ENCODE data around the gene UGDH.
"Not testable (repeated sequence)": the region's sequence is repeated elsewhere in the genome, so short reads cannot be mapped to it uniquely, and the experiment has no call there.

The UGDH gene

DNA sequence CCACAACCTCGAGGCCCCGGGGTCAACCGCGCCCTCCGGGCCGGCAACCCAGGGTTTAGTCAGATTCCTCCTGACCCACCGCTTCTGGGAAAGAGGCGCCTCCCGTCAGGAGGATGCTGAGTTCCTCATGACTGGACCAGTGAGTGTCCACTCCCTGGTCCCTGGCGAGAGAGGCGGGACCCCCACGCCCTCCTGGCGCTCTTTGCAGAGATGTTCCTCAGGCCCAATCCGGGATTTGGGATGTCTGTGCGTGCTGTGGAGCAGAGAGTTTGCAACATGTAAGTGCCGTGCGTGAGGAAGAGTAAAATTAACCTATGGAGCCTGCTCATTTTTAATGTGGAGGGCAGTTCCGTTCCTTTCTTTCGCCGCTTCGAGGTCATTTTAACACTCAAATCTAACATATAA is 824 bp upstream of the UGDH start:
- no peak for DNase-seq (ENCODE audit: low spot score)

GRCh38 chr4:39526765-39527295 is 409 bp downstream of the UGDH start:
- no peak for DNase-seq (ENCODE audit: low spot score)

DNA sequence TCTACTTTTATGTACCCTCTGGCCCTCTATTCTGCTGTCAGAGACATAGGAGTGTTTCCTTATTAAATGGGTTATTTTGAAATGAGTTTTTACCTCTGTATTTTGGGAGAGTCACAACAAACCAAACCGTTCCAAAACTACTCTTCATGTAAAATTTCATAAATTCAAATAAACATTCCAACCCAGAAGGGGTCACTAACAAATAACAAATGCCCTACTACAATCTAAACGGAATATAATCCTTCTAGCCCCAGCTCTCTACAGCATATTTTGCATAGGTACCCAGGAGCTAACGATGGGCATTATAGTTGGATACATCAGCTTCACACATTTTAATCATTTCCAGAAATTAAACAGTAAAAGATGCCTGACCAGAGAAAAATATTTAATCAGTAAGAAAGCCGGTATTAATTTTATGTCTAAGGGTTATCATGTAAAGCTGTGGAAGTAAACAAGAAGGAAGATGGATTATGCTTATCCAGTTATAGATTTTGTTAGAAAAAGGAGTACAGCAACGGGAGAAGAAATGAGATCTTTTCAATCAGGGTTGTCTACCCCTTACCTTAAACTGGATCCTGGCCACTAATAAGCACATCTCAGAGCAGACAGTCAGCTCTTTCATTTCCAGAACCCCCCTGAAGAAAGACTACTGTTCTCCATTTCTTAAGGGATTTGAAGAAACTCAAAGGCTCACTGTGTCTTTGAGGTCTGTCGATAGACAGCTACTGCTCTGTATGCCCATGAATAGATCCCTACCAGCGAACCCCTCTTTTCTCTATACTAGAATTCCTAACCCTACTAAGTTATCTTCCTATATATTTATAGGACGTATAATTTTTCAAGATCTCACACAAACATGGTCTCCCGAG is 1.2 kb downstream of the UGDH start:
- no peak for DNase-seq (ENCODE audit: low spot score)

- no peak for DNase-seq (ENCODE audit: low spot score)
Observed at GRCh38 chr4:39524161-39524957, 2.9 kb downstream of the UGDH start.

DNA sequence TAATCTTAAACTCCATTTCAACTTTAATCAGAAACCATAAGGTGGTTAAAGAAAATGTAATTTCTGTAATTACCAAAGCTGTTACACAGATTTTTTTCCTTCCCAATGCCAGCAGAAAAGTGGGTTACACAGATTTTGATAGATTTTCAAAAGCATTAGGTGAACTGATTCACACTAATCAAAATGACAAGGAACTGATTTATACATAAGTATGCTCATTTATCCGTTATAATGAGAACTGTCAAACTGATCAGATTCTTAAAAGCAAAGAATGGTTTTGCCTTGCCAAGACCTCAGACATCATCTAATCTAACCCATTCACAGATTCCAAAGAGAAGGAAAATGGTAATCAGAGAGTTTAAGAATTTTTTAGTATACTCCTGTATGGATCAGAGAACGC is 5.2 kb downstream of the UGDH start:
- no peak for DNase-seq (ENCODE audit: low spot score)

DNA sequence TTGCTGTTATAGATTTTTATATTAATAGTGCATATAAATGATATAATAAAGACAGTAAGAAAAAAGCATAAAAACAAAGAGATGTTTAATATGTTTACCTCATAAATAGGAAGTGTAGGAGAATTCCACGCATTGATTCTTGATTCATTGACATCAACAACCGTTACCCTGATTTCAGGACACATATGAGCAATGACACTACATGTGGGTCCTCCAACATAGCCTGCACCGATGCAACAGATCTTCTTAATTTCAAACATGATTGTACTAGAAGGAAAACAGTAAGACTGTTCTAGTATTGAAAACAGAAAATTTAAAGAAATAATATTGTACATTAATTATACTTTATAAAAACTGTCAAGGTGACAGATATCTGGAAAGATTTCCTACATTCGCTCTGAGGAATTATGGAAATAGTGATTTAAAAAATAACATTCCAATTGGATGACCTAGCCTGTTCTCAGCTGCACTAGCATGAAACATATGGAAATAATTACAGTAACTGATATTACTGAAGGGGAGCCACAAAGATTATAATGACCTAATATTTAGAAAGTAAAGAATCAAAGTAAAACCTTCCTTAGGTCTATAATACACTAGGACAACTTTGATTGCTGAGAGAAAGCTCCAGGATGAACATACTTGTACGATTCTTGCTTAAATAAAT is 5.9 kb downstream of the UGDH start:
- no peak for DNase-seq (ENCODE audit: low spot score)

DNA sequence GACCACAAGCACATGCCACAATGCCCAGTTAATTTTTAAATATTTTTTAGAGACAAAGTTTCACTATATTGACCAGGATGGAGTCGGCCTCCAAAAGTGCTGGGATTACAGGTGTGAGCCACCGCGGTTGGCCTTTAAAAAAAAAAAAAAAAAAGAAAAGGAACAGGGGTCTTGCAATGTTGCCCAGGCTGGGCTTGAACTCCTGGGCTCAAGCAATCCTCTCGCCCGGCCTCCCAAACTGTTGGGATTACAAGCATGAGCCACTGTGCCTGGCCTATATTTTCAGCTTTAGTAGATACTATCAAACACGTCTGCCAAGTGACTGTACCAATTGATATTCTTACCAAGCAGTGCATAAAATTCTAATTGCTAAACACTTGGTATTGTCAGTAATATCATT is 8.8 kb downstream of the UGDH start:
- no peak for DNase-seq (ENCODE audit: low spot score)

DNA sequence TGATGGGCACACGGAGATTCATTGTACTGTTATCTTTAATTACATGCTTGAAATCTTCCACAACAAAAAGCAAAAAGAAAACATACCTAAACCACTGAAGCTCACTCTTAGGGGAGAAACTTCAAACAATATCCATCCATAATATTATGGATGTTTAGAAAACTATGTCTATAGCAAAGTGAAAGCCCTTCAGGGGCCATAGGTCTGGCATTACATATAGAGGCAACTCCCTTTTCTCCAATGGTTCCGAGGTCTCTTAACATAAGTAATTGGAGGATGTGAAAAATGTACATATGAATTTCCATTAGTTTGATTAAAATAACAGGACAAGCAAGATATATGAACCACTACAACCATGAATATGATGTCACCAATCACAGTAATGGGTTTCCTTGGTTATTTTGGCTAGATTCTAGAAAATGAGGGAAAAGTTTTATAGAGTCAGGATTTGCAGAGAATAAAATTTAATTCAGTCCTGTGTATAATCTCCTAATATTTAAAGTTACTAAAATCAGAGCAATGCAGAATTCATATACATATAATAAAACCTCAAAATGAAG is 10.8 kb downstream of the UGDH start:
- DNase-seq (ENCODE audit: low spot score): no peak

DNA sequence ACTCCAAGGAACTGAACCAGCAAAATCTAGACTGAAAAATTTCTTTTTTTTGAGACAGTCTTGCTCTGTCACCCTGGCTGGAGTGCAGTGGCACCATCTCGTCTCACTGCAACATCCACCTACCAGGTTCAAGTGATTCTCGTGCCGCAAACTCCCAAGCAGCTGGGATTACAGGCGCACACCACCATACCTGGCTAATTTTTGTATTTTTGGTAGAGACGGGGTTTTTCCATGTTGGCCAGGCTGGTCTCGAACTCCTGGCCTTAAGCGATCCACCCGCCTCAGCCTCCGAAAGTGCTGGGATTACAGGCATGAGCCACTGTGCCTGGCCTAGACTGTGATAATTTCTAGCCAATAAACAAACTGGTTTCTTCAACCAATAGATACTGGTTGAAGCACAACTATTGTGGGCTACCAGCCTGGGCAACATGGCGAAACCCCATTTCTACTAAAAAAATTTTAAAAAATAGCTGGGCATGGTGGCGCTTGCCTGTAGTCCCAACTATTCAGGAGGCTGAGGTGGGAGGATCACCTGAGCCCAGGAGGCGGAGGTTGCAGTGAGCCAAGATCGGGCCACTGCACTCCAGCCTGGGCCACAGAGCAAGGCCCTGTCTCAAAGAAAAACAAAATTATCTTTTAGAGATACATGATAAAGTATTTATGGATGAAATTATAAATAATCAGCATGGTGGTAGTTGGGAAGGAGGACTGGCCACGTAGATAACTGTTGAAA is 11.4 kb downstream of the UGDH start:
- not testable (repeated sequence) for DNase-seq (ENCODE audit: low spot score)

DNA sequence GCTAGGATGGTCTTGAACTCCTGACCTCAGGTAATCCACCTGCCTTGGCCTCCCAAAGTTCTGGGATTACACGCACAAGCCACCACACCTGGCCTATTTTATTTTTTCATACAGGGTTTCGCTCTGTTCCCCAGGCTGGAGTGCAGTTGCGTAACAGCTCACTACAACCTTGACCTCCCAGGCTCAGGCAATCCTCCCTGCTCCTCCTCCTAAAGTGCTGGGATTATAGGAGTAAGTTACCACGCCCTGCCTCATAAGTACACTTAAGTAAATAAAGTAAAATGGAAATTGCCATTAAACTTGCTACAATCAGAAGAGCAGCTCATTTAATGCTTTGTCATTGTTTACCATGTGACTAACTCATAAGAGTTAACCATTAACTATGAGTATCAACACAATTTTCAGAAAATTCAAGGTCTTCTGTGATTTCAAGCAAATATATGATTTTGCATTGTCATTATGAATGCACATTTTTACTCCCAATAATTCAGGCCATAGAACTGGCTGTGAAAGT is 12.3 kb downstream of the UGDH start:
- peak; percentile 93 for DNase-seq (ENCODE audit: low spot score)

DNA sequence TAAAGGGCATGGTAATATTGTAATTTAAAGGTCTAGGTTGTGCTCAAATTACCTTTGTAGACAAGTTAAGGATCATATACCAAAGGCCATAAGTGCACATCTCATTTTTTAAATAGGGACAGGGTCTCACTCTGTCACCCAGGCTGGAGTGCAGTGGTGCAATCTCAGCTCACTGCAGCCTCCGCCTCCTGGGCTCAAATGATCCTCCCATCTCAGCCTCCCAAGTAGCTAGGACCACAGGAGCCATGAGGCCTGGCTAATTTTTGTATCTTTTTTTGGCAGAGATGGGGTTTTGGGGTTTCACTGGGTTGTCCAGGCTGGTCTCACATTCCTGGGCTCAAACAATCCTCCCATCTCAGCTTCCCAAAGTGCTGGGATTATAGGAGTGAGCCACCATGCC is 13.0 kb downstream of the UGDH start:
- not testable (repeated sequence) for DNase-seq (ENCODE audit: low spot score)

DNA sequence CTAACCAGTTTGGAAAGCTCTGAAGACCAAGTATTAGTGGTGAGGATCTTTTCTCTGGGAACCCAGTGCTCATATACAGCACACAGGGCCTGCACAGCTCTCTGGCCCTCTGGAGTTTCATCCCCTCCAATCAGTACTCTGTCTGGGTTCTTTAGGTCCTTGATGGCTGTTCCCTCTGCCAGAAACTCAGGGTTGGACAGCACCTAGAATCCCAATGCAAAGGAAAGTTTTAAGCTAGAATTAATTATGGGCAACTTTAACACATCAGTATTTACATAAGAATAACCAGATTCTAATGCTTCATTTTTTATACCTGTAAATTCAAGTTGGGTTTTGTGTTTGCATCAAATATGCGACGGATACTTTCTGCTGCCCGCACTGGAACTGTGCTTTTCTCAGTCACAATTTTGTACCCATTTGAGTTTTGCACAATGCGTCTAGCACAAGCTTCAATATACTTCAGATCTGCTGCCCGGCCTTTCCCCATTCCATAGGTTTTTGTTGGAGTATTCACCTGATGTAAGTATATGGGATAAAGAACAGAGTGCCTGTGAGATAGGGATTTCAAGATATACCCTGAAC is 16.8 kb downstream of the UGDH start:
- DNase-seq (ENCODE audit: low spot score): no peak

DNA sequence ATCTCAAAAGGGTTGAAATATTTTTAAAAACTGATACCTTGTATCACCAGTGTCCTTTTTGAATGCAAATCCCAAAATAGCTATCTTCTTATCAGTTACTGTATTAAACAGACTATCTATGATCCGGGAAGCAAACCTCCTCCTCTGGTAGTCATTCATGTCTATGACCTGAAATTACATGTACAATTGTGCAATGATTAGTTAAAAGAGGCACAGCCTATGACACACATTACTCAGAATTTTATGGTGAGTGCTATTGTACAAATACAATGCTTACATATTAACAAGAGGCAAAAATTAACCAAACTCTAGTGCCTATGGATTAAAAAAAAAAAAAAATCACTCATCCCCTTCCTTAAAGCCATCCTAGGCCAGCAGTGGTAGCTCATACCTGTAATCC is 21.7 kb downstream of the UGDH start:
- no peak for DNase-seq (ENCODE audit: low spot score)

DNA sequence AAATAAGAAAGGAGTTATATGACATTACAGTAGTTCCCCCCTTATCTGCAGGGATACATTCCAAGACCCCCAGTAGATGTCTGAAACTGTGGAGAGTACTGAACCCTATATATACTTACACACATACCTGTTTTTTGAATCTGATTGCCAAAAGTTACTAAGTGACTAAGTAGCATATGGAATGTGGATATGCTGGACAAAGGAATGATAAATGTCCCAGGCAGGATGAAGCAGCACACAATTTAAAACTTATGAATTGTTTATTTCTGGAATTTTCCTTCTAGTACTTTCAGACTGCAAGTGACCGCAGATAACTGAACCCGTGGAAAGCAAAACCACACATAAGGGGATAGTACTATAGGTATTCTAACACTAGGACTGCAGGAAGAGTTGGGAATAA is 22.7 kb downstream of the UGDH start:
- no peak for DNase-seq (ENCODE audit: low spot score)

GRCh38 chr4:39502664-39503035 is 24.6 kb downstream of the UGDH start:
- DNase-seq (ENCODE audit: low spot score): not testable (repeated sequence)

DNA sequence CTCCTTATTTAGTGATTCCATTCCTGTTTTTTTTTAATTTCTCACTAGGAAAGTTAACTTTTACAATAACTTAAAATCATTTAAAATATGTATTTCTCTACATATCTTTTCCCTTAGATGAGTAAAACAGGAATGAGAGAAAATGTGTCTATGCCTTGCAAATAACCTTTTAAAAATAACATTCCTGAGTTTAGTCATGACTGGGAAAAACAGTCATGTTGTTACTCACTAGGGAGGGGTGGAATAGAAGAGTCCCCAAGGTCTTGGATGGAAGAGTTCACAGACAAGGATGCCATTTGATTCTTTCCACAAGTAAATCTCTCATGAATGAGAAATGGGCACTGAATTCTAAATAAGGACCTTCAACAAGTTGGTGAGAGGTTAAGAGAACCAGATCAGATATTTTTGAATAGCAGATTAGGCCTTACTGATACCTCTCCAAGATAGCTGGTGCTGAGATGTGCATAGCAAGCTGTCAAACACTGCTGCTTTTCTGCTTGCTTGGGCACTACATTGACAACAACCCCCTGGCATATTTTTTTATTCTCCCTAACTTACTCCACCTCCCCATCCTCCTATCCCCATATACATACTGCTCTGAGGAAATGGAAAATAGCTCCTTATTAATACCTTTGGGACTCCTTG is 25.1 kb downstream of the UGDH start:
- DNase-seq (ENCODE audit: low spot score): no peak

DNA sequence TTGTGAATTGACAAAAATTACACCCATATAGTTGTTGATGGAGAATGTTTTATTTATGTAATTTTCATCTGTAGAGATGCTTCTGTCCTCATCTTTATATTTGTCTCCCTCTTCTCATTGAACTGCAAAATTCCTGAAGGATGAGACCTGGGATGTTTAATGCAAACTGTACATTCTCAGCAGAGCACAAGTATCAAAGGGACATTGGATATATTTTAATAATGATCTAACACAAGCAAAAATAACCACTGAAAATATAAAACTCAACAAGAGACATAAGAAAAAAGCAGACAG is 28.6 kb downstream of the UGDH start:
- no peak for DNase-seq (ENCODE audit: low spot score)

GRCh38 chr4:39497909-39498726 is 29.1 kb downstream of the UGDH start:
- DNase-seq (ENCODE audit: low spot score): no peak

DNA sequence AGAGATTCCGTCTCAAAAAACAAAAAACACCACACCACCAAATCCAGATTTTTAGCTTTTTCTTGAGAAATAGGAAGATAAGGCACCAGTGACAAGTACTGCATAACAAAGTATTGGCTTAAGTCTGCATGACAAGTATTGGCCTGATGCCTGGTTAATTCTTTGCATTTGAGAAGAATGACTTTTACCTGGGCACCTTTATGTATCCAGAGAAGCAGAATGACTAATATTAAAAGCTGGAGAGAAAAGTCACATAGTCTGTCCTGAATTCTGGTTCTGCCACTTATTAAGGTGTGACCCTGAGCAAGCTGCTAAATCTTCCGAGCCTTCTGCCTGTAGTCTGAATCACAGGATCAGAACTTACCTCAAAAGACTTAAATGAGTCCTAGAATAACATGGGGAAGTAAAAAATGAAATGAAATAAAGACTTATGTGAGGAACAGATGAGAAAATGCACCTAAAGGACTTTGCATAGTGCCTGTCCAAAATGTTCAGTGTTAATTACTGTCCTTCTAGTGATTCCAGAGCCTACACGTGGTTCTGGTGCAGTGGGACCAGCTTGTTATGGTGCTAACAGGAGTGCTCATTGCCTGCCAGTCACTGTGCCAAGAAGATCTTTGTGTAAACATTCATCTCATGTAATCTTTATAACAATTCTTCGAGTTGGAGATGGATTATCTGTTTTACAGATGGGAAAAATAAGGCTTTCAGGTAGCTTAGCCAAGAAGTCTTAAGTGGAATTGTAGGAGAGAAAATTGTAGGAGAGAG is 31.6 kb downstream of the UGDH start:
- no peak for DNase-seq (ENCODE audit: low spot score)
